Ascending aorta (tissue), 2 donors: ENCODE data around the gene KLHL11. TPM values are rescaled to one million over a fixed set of nuclear protein-coding genes. Genes with fewer than 3 reads are reported as not detected.
A peak's percentile ranks its signal among the peaks of the same experiment; 100 is the strongest.
"Not testable (repeated sequence)": the region's sequence is repeated elsewhere in the genome, so short reads cannot be mapped to it uniquely, and the experiment has no call there.

Source experiments
- DNase-seq, 2 donors: peaks; one replicate each; pipeline ENCODE4 v3.0.0-alpha.2; 2019; ENCODE audit warnings: low spot score in 2 of 2
- H3K27ac ChIP-seq, 2 donors: fragments of 200-600 bp; sonication (generic); one replicate each; pipeline ENCODE4 v1.5.1; 2016 to 2017; ENCODE audit warnings: mild to moderate bottlenecking in 1 of 2
- H3K27me3 ChIP-seq: fragments of 200-600 bp; sonication (generic); one replicate; pipeline ENCODE4 v1.5.1; 2017
- H3K36me3 ChIP-seq, 2 donors: fragments of 200-600 bp; sonication (generic); one replicate each; pipeline ENCODE4 v1.5.1; 2016
- H3K4me1 ChIP-seq, 2 donors: fragments of 200-600 bp; sonication (generic); one replicate each; pipeline ENCODE4 v1.5.1; 2016 to 2017; ENCODE audit warnings: mild to moderate bottlenecking in 1 of 2
- H3K4me3 ChIP-seq, 2 donors: fragments of 200-600 bp; sonication (generic); one replicate each; pipeline ENCODE4 v1.5.1; 2016 to 2017; ENCODE audit warnings: mild to moderate bottlenecking in 1 of 2
- H3K9me3 ChIP-seq, 2 donors: fragments of 200-600 bp; sonication (generic); one replicate each; pipeline ENCODE4 v1.5.1; 2016
- CTCF ChIP-seq, 3 experiments: fragments of 200-600 bp in 2 of 3; fragments of 450-650 bp in 1 of 3; sonication (generic) in 2 of 3; IDR thresholded peaks; one replicate each; pipeline ENCODE4 v1.5.1; 2016 to 2019; ENCODE audit warnings: antibody characterized with exemption in 3 of 3, mild to moderate bottlenecking in 1 of 3, moderate library complexity in 1 of 3
- intact Hi-C: fragments of 100-400 bp; cut with DNase I; formaldehyde crosslinking; loops from one replicate; pipeline ENCODE4 v1.15.1; 2023
- total RNA-seq: library from RNA; depleted of rRNA; stranded (reverse); fragments of >200 nt; gene quantifications from one replicate; pipeline ENCODE4 v1.1.0, GENCODE V29; 2016

The KLHL11 gene
- total RNA-seq, 1 donor from 2014 or later = 8.9 TPM

GRCh38 chr17:41863074-41863848 lies 2.0 kb downstream of the KLHL11 start:
- H3K9me3 ChIP-seq = no peaks in the 10 kb centered on the region
- H3K27ac ChIP-seq = no peak overlapping the region
- intact Hi-C loops = no loop called here
- peak overlapping the region; percentile 80 to 99 for H3K4me3 ChIP-seq
- DNase-seq = no peak
- no peaks in the 10 kb centered on the region for H3K27me3 ChIP-seq
- TF ChIP-seq CTCF (IDR thresholded peaks at IDR 0.05) = no peak
- peaks cover 3 to 14% of the 10 kb centered on the region in 2 donors for H3K4me1 ChIP-seq
- H3K36me3 ChIP-seq = peaks cover 7% of the 10 kb centered on the region in 2 donors

GRCh38 chr17:41860254-41860931 lies 4.8 kb downstream of the KLHL11 start:
- Histone ChIP-seq H3K27me3 (no peaks in the 10 kb centered on the region), H3K4me3 (no peak overlapping the region), H3K27ac (no peak overlapping the region), H3K36me3 (no peaks in the 10 kb centered on the region), H3K4me1 (peaks cover 3 to 14% of the 10 kb centered on the region in 2 donors), H3K9me3 (no peaks in the 10 kb centered on the region)
- intact Hi-C loops = no loop called here
- no peak for DNase-seq
- TF ChIP-seq CTCF (IDR thresholded peaks at IDR 0.05) = no peak

GRCh38 chr17:41851382-41851781 lies 13.8 kb downstream of the KLHL11 start:
- H3K27ac ChIP-seq, H3K27me3 ChIP-seq, H3K4me3 ChIP-seq, DNase-seq, H3K9me3 ChIP-seq, intact Hi-C loops: not testable (repeated sequence)
- Histone ChIP-seq H3K4me1 (peaks cover 0 to 21% of the 10 kb centered on the region in 2 donors), H3K36me3 (peaks cover 8 to 17% of the 10 kb centered on the region in 2 donors)

GRCh38 chr17:41849251-41849990 lies 15.8 kb downstream of the KLHL11 start:
- H3K27me3 ChIP-seq = no peaks in the 10 kb centered on the region
- no peak for DNase-seq
- no peak for TF ChIP-seq CTCF (IDR thresholded peaks at IDR 0.05)
- no peak overlapping the region for H3K4me3 ChIP-seq
- intact Hi-C loops = no loop called here
- no peak overlapping the region for H3K27ac ChIP-seq
- H3K4me1 ChIP-seq = peaks cover 0 to 21% of the 10 kb centered on the region in 2 donors
- peaks cover 8 to 14% of the 10 kb centered on the region in 2 donors for H3K36me3 ChIP-seq
- H3K9me3 ChIP-seq = no peaks in the 10 kb centered on the region

GRCh38 chr17:41848788-41849187 lies 16.4 kb downstream of the KLHL11 start:
- H3K4me3 ChIP-seq = no peak overlapping the region
- H3K9me3 ChIP-seq = no peaks in the 10 kb centered on the region
- intact Hi-C loops = no loop called here
- no peak for TF ChIP-seq CTCF (IDR thresholded peaks at IDR 0.05)
- no peak for DNase-seq
- H3K27me3 ChIP-seq = no peaks in the 10 kb centered on the region
- peaks cover 0 to 21% of the 10 kb centered on the region in 2 donors for H3K4me1 ChIP-seq
- H3K36me3 ChIP-seq = peaks cover 3 to 8% of the 10 kb centered on the region in 2 donors
- H3K27ac ChIP-seq = no peak overlapping the region
